Omental fat pad (tissue), 4 donors: ENCODE measurements around the gene OR1E1. TPM values are rescaled to one million over a fixed set of nuclear protein-coding genes. Genes with fewer than 3 reads are reported as not detected.
"Not testable (repeated sequence)": the region's sequence is repeated elsewhere in the genome, so short reads cannot be mapped to it uniquely, and the experiment has no call there.

Source experiments
- ATAC-seq: fragments of 150-250 bp; one replicate; pipeline ENCODE4 v1.9.1; 2016; ENCODE audit warnings: mild to moderate bottlenecking, moderate library complexity; ENCODE audit not compliant: low FRiP score
- DNase-seq: peaks from one replicate; pipeline ENCODE4 v3.0.0-alpha.2; 2019; ENCODE audit warnings: low spot score
- total RNA-seq, 4 donors: library from RNA; depleted of rRNA; stranded (reverse); fragments of >200 nt; gene quantifications; one replicate each; pipeline ENCODE4 v1.1.0, GENCODE V29; 2016
- TF ChIP-seq, protein P1 (sequence below), 3 donors: fragments of 450-650 bp; IDR thresholded peaks; one replicate each; pipeline ENCODE4 v1.5.1; 2016 to 2017; ENCODE audit warnings: antibody characterized with exemption in 3 of 3, mild to moderate bottlenecking in 3 of 3, moderate library complexity in 2 of 3

The OR1E1 gene
- total RNA-seq, 4 donors from 2014 or later = not detected

GRCh38 chr17:3411070-3411469 lies 12.9 kb upstream of the OR1E1 start, which contains the start of gene OR3A3:
Gene OR3A3 (plus strand): TSS chr17:3411370.
- ATAC-seq = no peak
- DNase-seq = no peak
- TF ChIP-seq, protein P1, sequence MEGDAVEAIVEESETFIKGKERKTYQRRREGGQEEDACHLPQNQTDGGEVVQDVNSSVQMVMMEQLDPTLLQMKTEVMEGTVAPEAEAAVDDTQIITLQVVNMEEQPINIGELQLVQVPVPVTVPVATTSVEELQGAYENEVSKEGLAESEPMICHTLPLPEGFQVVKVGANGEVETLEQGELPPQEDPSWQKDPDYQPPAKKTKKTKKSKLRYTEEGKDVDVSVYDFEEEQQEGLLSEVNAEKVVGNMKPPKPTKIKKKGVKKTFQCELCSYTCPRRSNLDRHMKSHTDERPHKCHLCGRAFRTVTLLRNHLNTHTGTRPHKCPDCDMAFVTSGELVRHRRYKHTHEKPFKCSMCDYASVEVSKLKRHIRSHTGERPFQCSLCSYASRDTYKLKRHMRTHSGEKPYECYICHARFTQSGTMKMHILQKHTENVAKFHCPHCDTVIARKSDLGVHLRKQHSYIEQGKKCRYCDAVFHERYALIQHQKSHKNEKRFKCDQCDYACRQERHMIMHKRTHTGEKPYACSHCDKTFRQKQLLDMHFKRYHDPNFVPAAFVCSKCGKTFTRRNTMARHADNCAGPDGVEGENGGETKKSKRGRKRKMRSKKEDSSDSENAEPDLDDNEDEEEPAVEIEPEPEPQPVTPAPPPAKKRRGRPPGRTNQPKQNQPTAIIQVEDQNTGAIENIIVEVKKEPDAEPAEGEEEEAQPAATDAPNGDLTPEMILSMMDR (IDR thresholded peaks at IDR 0.05) = no peak

GRCh38 chr17:3403856-3404255 lies 5.6 kb upstream of the OR1E1 start:
- ATAC-seq, DNase-seq: not testable (repeated sequence)

DNA sequence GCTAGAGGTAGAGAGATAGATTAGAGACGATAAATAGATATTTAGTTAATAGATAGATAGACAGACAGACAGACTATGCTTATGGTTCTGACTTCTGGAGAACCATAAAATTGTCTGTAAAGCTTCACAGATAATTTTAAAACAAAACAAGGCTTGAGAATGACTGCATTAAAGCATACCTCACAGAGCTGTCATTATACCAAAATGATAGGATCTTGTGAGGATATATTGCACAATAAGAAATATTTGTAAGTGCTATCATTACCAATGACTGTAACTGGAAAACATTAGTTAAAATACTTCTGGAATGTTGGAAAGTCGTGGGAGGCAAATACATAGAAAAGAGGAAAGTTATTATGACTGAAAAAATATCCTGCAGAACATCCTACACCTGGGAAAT lies 3.6 kb upstream of the OR1E1 start:
- ATAC-seq (no peak), DNase-seq (no peak)
- TF ChIP-seq, protein P1 (IDR thresholded peaks at IDR 0.05) = no peak

GRCh38 chr17:3400055-3400454 lies 1.8 kb upstream of the OR1E1 start:
- ATAC-seq (no peak), DNase-seq (no peak)
- TF ChIP-seq, protein P1 (IDR thresholded peaks at IDR 0.05) = no peak

GRCh38 chr17:3397801-3398200 lies 409 bp downstream of the OR1E1 start:
- DNase-seq, ATAC-seq: not testable (repeated sequence)

- DNase-seq (no peak), ATAC-seq (no peak)
- TF ChIP-seq, protein P1 (IDR thresholded peaks at IDR 0.05) = no peak
These were observed 8.4 kb downstream of the OR1E1 start for GRCh38 chr17:3389791-3390190.

- TF ChIP-seq, protein P1 (IDR thresholded peaks at IDR 0.05) = no peak
- DNase-seq (no peak), ATAC-seq (no peak)
These were observed 12.1 kb downstream of the OR1E1 start, which contains the start of gene OR3A2 for GRCh38 chr17:3385869-3386816. Gene OR3A2 (minus strand): TSS chr17:3386308.

- DNase-seq = no peak
These were observed 16.3 kb downstream of the OR1E1 start for GRCh38 chr17:3381957-3382356.

More at GRCh38 chr17:3381957-3382356, 16.3 kb downstream of the OR1E1 start:
- no peak for ATAC-seq
- TF ChIP-seq, protein P1 (IDR thresholded peaks at IDR 0.05) = no peak
